HEK293T (cell line): ENCODE data around the gene CAMK1.

Experiments used
- ARNT ChIP-seq: fragments of 450-650 bp; IDR thresholded peaks from 2 replicates; pipeline ENCODE4 v1.6.1; 2017; ENCODE audit warnings: mild to moderate bottlenecking
- BHLHE40 ChIP-seq: fragments of 450-650 bp; IDR thresholded peaks from 2 replicates; pipeline ENCODE4 v1.6.1; 2016; ENCODE audit warnings: mild to moderate bottlenecking, moderate library complexity, borderline replicate concordance
- ELF4 ChIP-seq: fragments of 450-650 bp; IDR thresholded peaks from 2 replicates; pipeline ENCODE4 v1.6.1; 2017; ENCODE audit warnings: antibody characterized with exemption
- FOXA1 ChIP-seq: fragments of 450-650 bp; IDR thresholded peaks from 2 replicates; pipeline ENCODE4 v1.6.1; 2016; ENCODE audit warnings: mild to moderate bottlenecking
- FOXM1 ChIP-seq: fragments of 450-650 bp; IDR thresholded peaks from 2 replicates; pipeline ENCODE4 v1.6.1; 2017; ENCODE audit warnings: mild to moderate bottlenecking, borderline replicate concordance
- HDGF ChIP-seq: fragments of 450-650 bp; IDR thresholded peaks from 2 replicates; pipeline ENCODE4 v1.6.1; 2017; ENCODE audit warnings: antibody characterized with exemption, borderline replicate concordance
- L3MBTL2 ChIP-seq: fragments of 450-650 bp; conservative IDR thresholded peaks from 2 replicates; pipeline ENCODE4 v1.6.1; 2016; ENCODE audit warnings: mild to moderate bottlenecking
- NFRKB ChIP-seq: fragments of 450-650 bp; IDR thresholded peaks from 2 replicates; pipeline ENCODE4 v1.6.1; 2016; ENCODE audit warnings: mild to moderate bottlenecking, moderate library complexity
- SP1 ChIP-seq: fragments of 450-650 bp; IDR thresholded peaks from 2 replicates; pipeline ENCODE4 v1.6.1; 2017
- TARDBP ChIP-seq: fragments of 450-650 bp; IDR thresholded peaks from 2 replicates; pipeline ENCODE4 v1.6.1; 2016

GRCh38 chr3:9721700-9722060 is 48.1 kb downstream of the CAMK1 start:
- no peak for TF ChIP-seq SP1
- TF ChIP-seq BHLHE40: no peak
- no peak for TF ChIP-seq TARDBP
- TF ChIP-seq NFRKB: no peak
- no peak for TF ChIP-seq HDGF
- no peak for TF ChIP-seq L3MBTL2
- TF ChIP-seq FOXM1: no peak
- no peak for TF ChIP-seq FOXA1
- TF ChIP-seq ARNT: no peak
- no peak for TF ChIP-seq ELF4
